ENCODE measurements around the gene FLYWCH1. TPM values are rescaled to one million over a fixed set of nuclear protein-coding genes. Genes with fewer than 3 reads are reported as not detected.

Gene FLYWCH1
- total RNA-seq, 2 experiments from 2014 or later = 33.4 to 34.9 TPM

- peaks cover 4% of the 10 kb centered on the region for H3K4me1 Mint-ChIP-seq (ENCODE audit: low read depth)
- ChIA-PET CTCF (interaction anchor here (1.0 to 2.4 kb wide), 2 partner anchors 21 to 28 kb away, joined by 3 to 9 read pairs; no protein-coding TSS in a partner anchor), POLR2A (interaction anchor here (0.9 kb wide), 1 partner anchor 177 kb away, joined by 3 read pairs; no protein-coding TSS in a partner anchor)
- H3K27me3 Mint-ChIP-seq = no peaks in the 10 kb centered on the region
- TF ChIP-seq, protein P1, sequence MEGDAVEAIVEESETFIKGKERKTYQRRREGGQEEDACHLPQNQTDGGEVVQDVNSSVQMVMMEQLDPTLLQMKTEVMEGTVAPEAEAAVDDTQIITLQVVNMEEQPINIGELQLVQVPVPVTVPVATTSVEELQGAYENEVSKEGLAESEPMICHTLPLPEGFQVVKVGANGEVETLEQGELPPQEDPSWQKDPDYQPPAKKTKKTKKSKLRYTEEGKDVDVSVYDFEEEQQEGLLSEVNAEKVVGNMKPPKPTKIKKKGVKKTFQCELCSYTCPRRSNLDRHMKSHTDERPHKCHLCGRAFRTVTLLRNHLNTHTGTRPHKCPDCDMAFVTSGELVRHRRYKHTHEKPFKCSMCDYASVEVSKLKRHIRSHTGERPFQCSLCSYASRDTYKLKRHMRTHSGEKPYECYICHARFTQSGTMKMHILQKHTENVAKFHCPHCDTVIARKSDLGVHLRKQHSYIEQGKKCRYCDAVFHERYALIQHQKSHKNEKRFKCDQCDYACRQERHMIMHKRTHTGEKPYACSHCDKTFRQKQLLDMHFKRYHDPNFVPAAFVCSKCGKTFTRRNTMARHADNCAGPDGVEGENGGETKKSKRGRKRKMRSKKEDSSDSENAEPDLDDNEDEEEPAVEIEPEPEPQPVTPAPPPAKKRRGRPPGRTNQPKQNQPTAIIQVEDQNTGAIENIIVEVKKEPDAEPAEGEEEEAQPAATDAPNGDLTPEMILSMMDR (IDR thresholded peaks at IDR 0.05) = no peak
- no peak overlapping the region for H3K4me3 Mint-ChIP-seq
- ATAC-seq (no peak), DNase-seq (no peak)
- no peaks in the 10 kb centered on the region for H3K36me3 Mint-ChIP-seq (ENCODE audit: low read depth)
- intact Hi-C loops (cut with micrococcal nuclease) = no loop called here
- no peak overlapping the region for H3K27ac Mint-ChIP-seq
- no peaks in the 10 kb centered on the region for H3K9me3 Mint-ChIP-seq
Observed at GRCh38 chr16:2898831-2899563, 12.7 kb upstream of the FLYWCH1 start.

GRCh38 chr16:2899564-2900072, 12.1 kb upstream of the FLYWCH1 start:
- ATAC-seq = no peak
- no peaks in the 10 kb centered on the region for H3K36me3 Mint-ChIP-seq (ENCODE audit: low read depth)
- H3K9me3 Mint-ChIP-seq = no peaks in the 10 kb centered on the region
- no peak for DNase-seq
- ChIA-PET POLR2A (interaction anchor here (0.9 kb wide), 1 partner anchor 177 kb away, joined by 3 read pairs; no protein-coding TSS in a partner anchor), CTCF (interaction anchor here (1.0 to 2.4 kb wide), 2 partner anchors 20 to 28 kb away, joined by 3 to 9 read pairs; no protein-coding TSS in a partner anchor)
- TF ChIP-seq, protein P1 (IDR thresholded peaks at IDR 0.05) = no peak
- intact Hi-C loops (cut with micrococcal nuclease) = no loop called here
- H3K4me3 Mint-ChIP-seq = no peak overlapping the region
- no peak overlapping the region for H3K27ac Mint-ChIP-seq
- peaks cover 5% of the 10 kb centered on the region for H3K4me1 Mint-ChIP-seq (ENCODE audit: low read depth)
- H3K27me3 Mint-ChIP-seq = no peaks in the 10 kb centered on the region

- Mint-ChIP-seq H3K4me3 (no peak overlapping the region), H3K36me3 (ENCODE audit: low read depth) (no peaks in the 10 kb centered on the region), H3K27me3 (no peaks in the 10 kb centered on the region), H3K9me3 (no peaks in the 10 kb centered on the region), H3K27ac (no peak overlapping the region), H3K4me1 (ENCODE audit: low read depth) (peaks cover 5% of the 10 kb centered on the region)
- no peak for DNase-seq
- CTCF ChIA-PET = no interaction called here
- intact Hi-C loops (cut with micrococcal nuclease) = no loop called here
- no peak for ATAC-seq
- TF ChIP-seq, protein P1 (IDR thresholded peaks at IDR 0.05) = no peak
- POLR2A ChIA-PET = no interaction called here
Observed at GRCh38 chr16:2900526-2901075, 11.1 kb upstream of the FLYWCH1 start.

DNA sequence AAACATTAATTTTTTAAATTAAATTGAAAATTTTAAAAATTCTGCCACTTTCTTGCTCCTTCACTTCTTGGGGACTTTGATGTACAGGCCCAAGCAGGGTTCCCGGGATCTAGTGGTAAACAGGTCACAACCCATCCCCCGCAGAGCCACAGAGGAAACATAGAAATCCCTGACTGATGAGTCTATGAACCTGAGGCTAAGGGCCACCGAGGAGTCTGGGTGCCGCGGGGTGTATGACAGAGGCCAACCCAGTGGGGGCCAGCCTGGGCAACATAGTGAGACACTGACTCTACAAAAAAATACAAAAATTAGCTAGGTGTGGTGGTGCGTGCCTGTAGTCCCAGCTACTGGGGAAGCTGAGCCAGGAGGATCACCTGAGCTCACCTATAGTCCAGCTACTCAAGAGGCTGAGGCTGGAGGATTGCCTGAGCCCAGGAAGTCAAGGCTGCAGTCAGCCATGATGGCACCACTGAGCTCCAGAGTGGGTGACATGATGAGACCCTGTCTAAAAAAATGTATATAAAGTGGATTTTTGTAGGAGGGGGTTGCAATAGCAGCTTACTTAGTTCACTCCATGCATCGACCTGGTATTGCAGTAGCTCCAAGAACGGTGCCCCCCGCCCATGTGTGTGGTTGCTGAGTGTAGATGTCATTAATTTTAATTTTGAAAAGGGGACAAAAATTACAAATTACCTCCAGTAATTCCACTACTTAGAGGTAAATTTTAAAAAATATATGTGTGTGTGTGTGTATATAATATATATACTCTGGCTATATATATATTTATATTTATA, 9.2 kb upstream of the FLYWCH1 start:
- no peaks in the 10 kb centered on the region for H3K9me3 Mint-ChIP-seq
- H3K4me3 Mint-ChIP-seq = no peak overlapping the region
- TF ChIP-seq, protein P1 (IDR thresholded peaks at IDR 0.05) = no peak
- H3K36me3 Mint-ChIP-seq (ENCODE audit: low read depth) = no peaks in the 10 kb centered on the region
- no peak for DNase-seq
- no peaks in the 10 kb centered on the region for H3K27me3 Mint-ChIP-seq
- no peak overlapping the region for H3K27ac Mint-ChIP-seq
- peaks cover 19% of the 10 kb centered on the region for H3K4me1 Mint-ChIP-seq (ENCODE audit: low read depth)
- ChIA-PET CTCF (interaction anchor here (1.0 to 1.8 kb wide), 6 partner anchors 10 to 34 kb away, joined by 3 to 8 read pairs (median 4); partner anchors contain the start of gene FLYWCH1), POLR2A (interaction anchor here (0.7 to 1.1 kb wide), 3 partner anchors 19 to 747 kb away, joined by 3 to 4 read pairs (median 3); partner anchors contain the start of gene FLYWCH2)
- ATAC-seq = no peak
- intact Hi-C loops (cut with micrococcal nuclease) = no loop called here

All from activated CD8-positive, alpha-beta T cell treated with anti-CD3 and anti-CD28 coated beads for 36 hours (primary cell).